Measurements from ENCODE around the gene YIPF3. TPM values are rescaled to one million over a fixed set of nuclear protein-coding genes. Genes with fewer than 3 reads are reported as not detected.

The YIPF3 gene
- total and polyA plus RNA-seq, 8 donors: 101 to 137 (median 130) TPM

DNA sequence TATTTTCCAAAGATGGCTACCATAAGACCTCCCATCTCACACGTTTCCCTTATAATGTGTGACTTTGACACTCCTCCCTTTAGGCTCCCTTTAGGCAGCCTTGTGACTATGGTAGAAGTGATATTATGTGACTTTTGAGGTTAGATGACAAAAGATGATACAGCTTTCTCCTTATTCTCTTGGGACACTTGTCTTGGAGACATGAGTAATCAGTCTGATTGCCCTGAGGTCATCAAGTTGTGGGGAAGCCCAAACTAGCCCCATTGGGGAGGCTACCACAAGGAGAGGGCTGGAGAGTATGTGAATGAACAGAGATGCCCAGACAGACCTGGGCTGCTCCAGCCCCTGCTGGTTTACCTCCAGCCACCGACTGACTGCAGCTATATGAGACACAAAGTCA is 50.8 kb downstream of the YIPF3 start:
- no peak for DNase-seq
- no peak overlapping the region for H3K27ac ChIP-seq
- no peaks in the 10 kb centered on the region for H3K36me3 ChIP-seq
- intact Hi-C loops (cut with DNase I): no loop called here
- no peaks in the 10 kb centered on the region for H3K9me3 ChIP-seq
- ATAC-seq: no peak
- no peak overlapping the region for H3K4me3 ChIP-seq
- TF ChIP-seq, protein P1, sequence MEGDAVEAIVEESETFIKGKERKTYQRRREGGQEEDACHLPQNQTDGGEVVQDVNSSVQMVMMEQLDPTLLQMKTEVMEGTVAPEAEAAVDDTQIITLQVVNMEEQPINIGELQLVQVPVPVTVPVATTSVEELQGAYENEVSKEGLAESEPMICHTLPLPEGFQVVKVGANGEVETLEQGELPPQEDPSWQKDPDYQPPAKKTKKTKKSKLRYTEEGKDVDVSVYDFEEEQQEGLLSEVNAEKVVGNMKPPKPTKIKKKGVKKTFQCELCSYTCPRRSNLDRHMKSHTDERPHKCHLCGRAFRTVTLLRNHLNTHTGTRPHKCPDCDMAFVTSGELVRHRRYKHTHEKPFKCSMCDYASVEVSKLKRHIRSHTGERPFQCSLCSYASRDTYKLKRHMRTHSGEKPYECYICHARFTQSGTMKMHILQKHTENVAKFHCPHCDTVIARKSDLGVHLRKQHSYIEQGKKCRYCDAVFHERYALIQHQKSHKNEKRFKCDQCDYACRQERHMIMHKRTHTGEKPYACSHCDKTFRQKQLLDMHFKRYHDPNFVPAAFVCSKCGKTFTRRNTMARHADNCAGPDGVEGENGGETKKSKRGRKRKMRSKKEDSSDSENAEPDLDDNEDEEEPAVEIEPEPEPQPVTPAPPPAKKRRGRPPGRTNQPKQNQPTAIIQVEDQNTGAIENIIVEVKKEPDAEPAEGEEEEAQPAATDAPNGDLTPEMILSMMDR (IDR thresholded peaks at IDR 0.05): no peak
- peaks cover 0 to 40% of the 10 kb centered on the region in 2 donors for H3K27me3 ChIP-seq
- H3K4me1 ChIP-seq: no peaks in the 10 kb centered on the region

DNA sequence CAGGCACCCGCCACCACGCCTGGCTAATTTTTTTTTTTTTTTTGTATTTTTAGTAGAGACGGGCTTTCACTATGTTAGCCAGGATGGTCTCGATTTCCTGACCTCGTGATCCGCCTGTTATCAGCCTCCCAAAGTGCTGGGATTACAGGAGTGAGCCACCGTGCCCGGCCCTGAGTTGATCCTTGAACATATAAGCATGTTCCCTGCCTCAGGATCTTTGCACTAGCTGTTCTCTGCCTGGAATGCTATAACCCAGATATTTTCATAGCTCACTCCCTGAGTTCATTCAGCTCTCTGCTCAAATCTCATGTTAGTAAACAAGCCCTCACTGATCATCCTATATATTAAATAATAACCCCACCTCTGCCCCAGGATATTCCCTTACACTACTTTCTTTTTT is 52.4 kb downstream of the YIPF3 start:
- DNase-seq (no peak), ATAC-seq (no peak)
- Histone ChIP-seq H3K9me3 (no peaks in the 10 kb centered on the region), H3K27me3 (peaks cover 1 to 50% of the 10 kb centered on the region in 2 donors), H3K36me3 (no peaks in the 10 kb centered on the region), H3K4me1 (no peaks in the 10 kb centered on the region), H3K4me3 (no peak overlapping the region), H3K27ac (no peak overlapping the region)
- intact Hi-C loops (cut with DNase I): no loop called here
- TF ChIP-seq, protein P1 (IDR thresholded peaks at IDR 0.05): no peak

DNA sequence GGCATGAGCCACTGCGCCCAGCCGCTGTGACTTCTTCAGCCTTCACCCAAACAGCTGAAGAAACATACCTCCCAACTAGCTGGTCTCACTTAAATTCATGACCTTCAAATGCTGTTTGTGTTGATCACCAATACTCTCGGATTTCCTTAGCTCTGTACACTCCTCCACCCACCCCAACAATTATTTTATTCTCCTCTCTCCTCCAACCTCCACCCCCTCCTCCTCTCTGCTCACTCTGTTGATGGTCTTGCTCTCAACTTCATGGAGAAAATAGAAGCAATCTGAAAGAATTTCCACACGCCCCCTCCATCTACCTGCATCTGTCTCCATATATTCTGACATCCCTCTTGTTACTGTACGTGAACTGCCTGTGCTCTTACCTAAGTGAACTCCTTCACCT is 54.8 kb downstream of the YIPF3 start:
- DNase-seq (no peak), ATAC-seq (no peak)
- intact Hi-C loops (cut with DNase I): no loop called here
- no peaks in the 10 kb centered on the region for H3K4me1 ChIP-seq
- TF ChIP-seq, protein P1 (IDR thresholded peaks at IDR 0.05): no peak
- H3K27ac ChIP-seq: no peak overlapping the region
- no peaks in the 10 kb centered on the region for H3K36me3 ChIP-seq
- no peaks in the 10 kb centered on the region for H3K9me3 ChIP-seq
- H3K4me3 ChIP-seq: no peak overlapping the region
- H3K27me3 ChIP-seq: peaks cover 5 to 74% of the 10 kb centered on the region in 2 donors

Other genes with a start within 250 kb of the YIPF3 start
- not detected for gene SLC22A7, start 218.7 kb downstream of the YIPF3 start, total RNA-seq
- gene SLC22A7, start 218.7 kb downstream of the YIPF3 start, polyA plus RNA-seq (ENCODE audit: insufficient read length in 6 of 6): under 1 TPM in 5 of 6 donors, not detected in 1; 0.07 to 0.28 (median 0.20) TPM
- 1 to 10 TPM in 1 of 2 donors, under 1 TPM in 1; 0.52 to 1.1 TPM for gene CRIP3, start 208.1 kb downstream of the YIPF3 start, total RNA-seq
- gene CRIP3, start 208.1 kb downstream of the YIPF3 start, polyA plus RNA-seq (ENCODE audit: insufficient read length in 6 of 6): 1 to 10 TPM; 2.9 to 7.6 (median 4.7) TPM
- gene ZNF318, start 147.3 kb downstream of the YIPF3 start, total RNA-seq: 10 to 100 TPM; 13.3 to 14.3 TPM
- 10 to 100 TPM; 30.1 to 37.6 (median 32.7) TPM for gene ZNF318, start 147.3 kb downstream of the YIPF3 start, polyA plus RNA-seq (ENCODE audit: insufficient read length in 6 of 6)
- gene ABCC10, start 89.4 kb downstream of the YIPF3 start, total RNA-seq: 10 to 100 TPM; 38.5 to 43.8 TPM
- 10 to 100 TPM; 19.7 to 33.4 (median 28.8) TPM for gene ABCC10, start 89.4 kb downstream of the YIPF3 start, polyA plus RNA-seq (ENCODE audit: insufficient read length in 6 of 6)
- 1 to 10 TPM in 1 of 2 donors, under 1 TPM in 1; 0.93 to 1.0 TPM for gene DLK2, start 61.4 kb downstream of the YIPF3 start, total RNA-seq
- gene DLK2, start 61.4 kb downstream of the YIPF3 start, polyA plus RNA-seq (ENCODE audit: insufficient read length in 6 of 6): 1 to 10 TPM; 1.3 to 2.6 (median 2.0) TPM
- gene TJAP1, start 39.4 kb downstream of the YIPF3 start, total RNA-seq: 10 to 100 TPM; 24.5 to 27.9 TPM
- 10 to 100 TPM; 35.6 to 46.9 (median 39.7) TPM for gene TJAP1, start 39.4 kb downstream of the YIPF3 start, polyA plus RNA-seq (ENCODE audit: insufficient read length in 6 of 6)
- 1 to 10 TPM in 1 of 2 donors, under 1 TPM in 1; 0.52 to 1.5 TPM for gene LRRC73, start 6.6 kb downstream of the YIPF3 start, total RNA-seq
- under 1 TPM; 0.30 to 0.99 (median 0.60) TPM for gene LRRC73, start 6.6 kb downstream of the YIPF3 start, polyA plus RNA-seq (ENCODE audit: insufficient read length in 6 of 6)
- 10 to 100 TPM; 31.9 to 46.3 TPM for gene POLR1C, start 163 bp upstream of the YIPF3 start, total RNA-seq
- gene POLR1C, start 163 bp upstream of the YIPF3 start, polyA plus RNA-seq (ENCODE audit: insufficient read length in 6 of 6): 10 to 100 TPM; 32.1 to 40.7 (median 35.5) TPM
- gene XPO5, start 59.1 kb upstream of the YIPF3 start, total RNA-seq: 10 to 100 TPM; 24.0 to 36.8 TPM
- gene XPO5, start 59.1 kb upstream of the YIPF3 start, polyA plus RNA-seq (ENCODE audit: insufficient read length in 6 of 6): 10 to 100 TPM; 37.6 to 52.9 (median 46.3) TPM
- gene POLH, start 59.3 kb upstream of the YIPF3 start, total RNA-seq: 10 to 100 TPM; 17.8 to 29.0 TPM
- 10 to 100 TPM; 19.3 to 29.8 (median 24.3) TPM for gene POLH, start 59.3 kb upstream of the YIPF3 start, polyA plus RNA-seq (ENCODE audit: insufficient read length in 6 of 6)
- gene GTPBP2, start 112.3 kb upstream of the YIPF3 start, total RNA-seq: 10 to 100 TPM; 58.6 to 73.0 TPM
- gene GTPBP2, start 112.3 kb upstream of the YIPF3 start, polyA plus RNA-seq (ENCODE audit: insufficient read length in 6 of 6): 10 to 100 TPM; 66.5 to 74.8 (median 70.7) TPM
- gene MAD2L1BP, start 118.9 kb upstream of the YIPF3 start, total RNA-seq: 10 to 100 TPM; 19.3 to 24.6 TPM
- 10 to 100 TPM; 23.2 to 26.1 (median 25.4) TPM for gene MAD2L1BP, start 118.9 kb upstream of the YIPF3 start, polyA plus RNA-seq (ENCODE audit: insufficient read length in 6 of 6)
- 1 to 10 TPM in 1 of 2 donors, under 1 TPM in 1; 0.32 to 1.9 TPM for gene RSPH9, start 128.1 kb upstream of the YIPF3 start, total RNA-seq
- gene RSPH9, start 128.1 kb upstream of the YIPF3 start, polyA plus RNA-seq (ENCODE audit: insufficient read length in 6 of 6): 1 to 10 TPM; 2.8 to 5.6 (median 4.0) TPM
- 10 to 100 TPM; 27.0 to 32.5 TPM for gene MRPS18A, start 170.9 kb upstream of the YIPF3 start, total RNA-seq
- 10 to 100 TPM; 34.8 to 45.0 (median 39.6) TPM for gene MRPS18A, start 170.9 kb upstream of the YIPF3 start, polyA plus RNA-seq (ENCODE audit: insufficient read length in 6 of 6)